Non-pigmented ciliary epithelial cell (primary cell): ENCODE measurements around the gene TAPBPL.
A peak's percentile ranks its signal among the peaks of the same experiment; 100 is the strongest.
"Not testable (repeated sequence)": the region's sequence is repeated elsewhere in the genome, so short reads cannot be mapped to it uniquely, and the experiment has no call there.

Source experiments
- DNase-seq: peaks from one replicate; pipeline ENCODE4 v3.0.0-alpha.2; 2010; ENCODE audit warnings: low read depth

Gene TAPBPL

GRCh38 chr12:6451348-6452244 is at the start of gene TAPBPL:
Gene TAPBPL, plus strand, starts transcription at chr12:6452042. Its CDS starts 207 bp downstream, at chr12:6452249.
- peak; percentile 44 for DNase-seq

GRCh38 chr12:6404390-6404789 is 47.5 kb upstream of the TAPBPL start:
- no peak for DNase-seq

GRCh38 chr12:6405963-6406362 is 45.9 kb upstream of the TAPBPL start:
- no peak for DNase-seq

GRCh38 chr12:6407236-6407954 is 44.4 kb upstream of the TAPBPL start:
- no peak for DNase-seq

- DNase-seq, result no peak
These were observed 35.2 kb upstream of the TAPBPL start for GRCh38 chr12:6416596-6416995.

GRCh38 chr12:6418796-6419195 is 33.0 kb upstream of the TAPBPL start:
- DNase-seq, result no peak

- DNase-seq, result no peak
These were observed 31.5 kb upstream of the TAPBPL start for GRCh38 chr12:6420364-6420763.

- peak; percentile 67 for DNase-seq
These were observed 28.4 kb upstream of the TAPBPL start for GRCh38 chr12:6423267-6424007.

GRCh38 chr12:6424008-6424347 is 27.9 kb upstream of the TAPBPL start:
- DNase-seq, result no peak

- no peak for DNase-seq
These were observed 27.0 kb upstream of the TAPBPL start for GRCh38 chr12:6424866-6425265.

GRCh38 chr12:6425590-6426531 is 26.0 kb upstream of the TAPBPL start:
- DNase-seq, result no peak

- no peak for DNase-seq
These were observed 24.8 kb upstream of the TAPBPL start for GRCh38 chr12:6426882-6427671.

- DNase-seq, result not testable (repeated sequence)
These were observed 24.0 kb upstream of the TAPBPL start for GRCh38 chr12:6427796-6428195.

- no peak for DNase-seq
These were observed 23.5 kb upstream of the TAPBPL start for GRCh38 chr12:6428326-6428725.

GRCh38 chr12:6430124-6430989 is 21.5 kb upstream of the TAPBPL start:
- peak; percentile 58 for DNase-seq

- no peak for DNase-seq
These were observed 18.9 kb upstream of the TAPBPL start for GRCh38 chr12:6432991-6433390.

- no peak for DNase-seq
These were observed 17.4 kb upstream of the TAPBPL start for GRCh38 chr12:6434205-6435140.

GRCh38 chr12:6435961-6436715 is 15.7 kb upstream of the TAPBPL start:
- DNase-seq, result no peak
